Measurements from ENCODE around the gene ARHGEF40.
A peak's percentile ranks its signal among the peaks of the same experiment; 100 is the strongest.

The ARHGEF40 gene

GRCh38 chr14:21093018-21093417 is 22.9 kb downstream of the ARHGEF40 start:
- Histone ChIP-seq H3K4me3 (ENCODE audit: low read depth, low read length) (no peak overlapping the region), H3K36me3 (replicated peaks) (peaks cover 7% of the 10 kb centered on the region), H3K27me3 (replicated peaks) (no peaks in the 10 kb centered on the region), H3K27ac (no peak overlapping the region)
- in situ Hi-C loops (cut with HindIII; ENCODE audit: low pct_ligation_motif_present, low sequenced_read_pairs) = no loop called here
- TF ChIP-seq CTCF (IDR thresholded peaks at IDR 0.05; ENCODE audit: low read depth, low read length, missing control alignments) = no peak
- no peak for DNase-seq

- DNase-seq = no peak
- peak; percentile 67 for TF ChIP-seq CTCF (IDR thresholded peaks at IDR 0.05; ENCODE audit: low read depth, low read length, missing control alignments)
- Histone ChIP-seq H3K27ac (no peak overlapping the region), H3K4me3 (ENCODE audit: low read depth, low read length) (no peak overlapping the region), H3K27me3 (replicated peaks) (no peaks in the 10 kb centered on the region), H3K36me3 (replicated peaks) (peaks cover 2% of the 10 kb centered on the region)
- in situ Hi-C loops (cut with HindIII; ENCODE audit: low pct_ligation_motif_present, low sequenced_read_pairs) = no loop called here
These were observed 23.9 kb downstream of the ARHGEF40 start for GRCh38 chr14:21093769-21094681.

GRCh38 chr14:21095430-21096205 is 25.5 kb downstream of the ARHGEF40 start:
- H3K4me3 ChIP-seq (ENCODE audit: low read depth, low read length) = no peak overlapping the region
- no peaks in the 10 kb centered on the region for H3K36me3 ChIP-seq (replicated peaks)
- DNase-seq = no peak
- no peaks in the 10 kb centered on the region for H3K27me3 ChIP-seq (replicated peaks)
- no peak overlapping the region for H3K27ac ChIP-seq
- TF ChIP-seq CTCF (IDR thresholded peaks at IDR 0.05; ENCODE audit: low read depth, low read length, missing control alignments) = no peak
- in situ Hi-C loops (cut with HindIII; ENCODE audit: low pct_ligation_motif_present, low sequenced_read_pairs) = no loop called here

GRCh38 chr14:21096438-21096837 is 26.3 kb downstream of the ARHGEF40 start:
- in situ Hi-C loops (cut with HindIII; ENCODE audit: low pct_ligation_motif_present, low sequenced_read_pairs) = no loop called here
- Histone ChIP-seq H3K27ac (no peak overlapping the region), H3K36me3 (replicated peaks) (no peaks in the 10 kb centered on the region), H3K27me3 (replicated peaks) (no peaks in the 10 kb centered on the region), H3K4me3 (ENCODE audit: low read depth, low read length) (no peak overlapping the region)
- DNase-seq = no peak
- no peak for TF ChIP-seq CTCF (IDR thresholded peaks at IDR 0.05; ENCODE audit: low read depth, low read length, missing control alignments)

GRCh38 chr14:21096978-21097635 is 27.0 kb downstream of the ARHGEF40 start:
- H3K27ac ChIP-seq = no peak overlapping the region
- H3K36me3 ChIP-seq (replicated peaks) = no peaks in the 10 kb centered on the region
- in situ Hi-C loops (cut with HindIII; ENCODE audit: low pct_ligation_motif_present, low sequenced_read_pairs) = no loop called here
- no peak overlapping the region for H3K4me3 ChIP-seq (ENCODE audit: low read depth, low read length)
- DNase-seq = no peak
- no peaks in the 10 kb centered on the region for H3K27me3 ChIP-seq (replicated peaks)
- TF ChIP-seq CTCF (IDR thresholded peaks at IDR 0.05; ENCODE audit: low read depth, low read length, missing control alignments) = no peak

All from brain microvascular endothelial cell (primary cell).